Measurements from ENCODE around the gene TMEM243. TPM values are rescaled to one million over a fixed set of nuclear protein-coding genes. Genes with fewer than 3 reads are reported as not detected.

Gene TMEM243
- total and polyA plus RNA-seq, 2 of the 13 experiments (the other 11 are each of a cell fraction or from before 2014, with no cell fraction given), result 25.1 to 31.2 TPM

DNA sequence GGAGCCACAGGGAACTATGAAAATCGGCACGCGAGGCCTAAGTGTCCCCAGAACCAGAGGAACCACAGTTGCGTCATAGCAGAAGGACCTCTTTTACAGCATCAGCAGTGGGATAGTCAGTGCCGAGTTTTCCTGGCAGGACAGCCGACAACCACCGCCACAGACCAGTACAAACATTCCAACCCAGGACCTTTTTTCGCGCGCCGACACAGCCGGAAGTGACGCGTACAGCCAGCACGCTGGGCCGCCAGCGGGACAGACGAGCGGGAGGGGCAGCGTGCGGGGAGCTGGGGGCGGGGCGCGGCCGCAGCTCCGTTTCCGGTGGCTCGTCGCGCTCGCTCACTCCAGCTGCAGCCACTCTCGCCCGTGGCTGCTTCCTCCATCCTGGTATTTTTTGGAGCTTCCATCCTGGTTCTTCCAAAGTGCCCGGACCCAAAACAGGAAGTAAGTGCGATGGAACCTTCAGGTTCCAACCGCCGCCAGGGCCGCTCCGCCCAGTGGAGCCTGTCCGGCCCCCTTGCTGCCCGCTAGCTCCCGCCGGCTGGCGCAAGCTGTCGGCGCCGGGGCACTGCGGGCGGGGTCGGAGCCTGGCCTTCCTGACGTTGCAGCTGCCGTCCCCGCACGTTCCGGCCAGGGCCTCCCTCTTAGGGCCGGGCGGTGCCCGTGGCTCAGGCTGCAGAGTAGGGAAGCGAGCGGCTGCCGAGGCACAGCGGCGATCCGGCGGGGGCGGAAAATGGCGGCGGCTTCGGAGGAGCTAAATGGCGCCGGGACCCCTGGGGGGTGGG, 67.2 kb downstream of the TMEM243 start, which contains the start of gene DMTF1 (continued):
- TF ChIP-seq, protein P1, sequence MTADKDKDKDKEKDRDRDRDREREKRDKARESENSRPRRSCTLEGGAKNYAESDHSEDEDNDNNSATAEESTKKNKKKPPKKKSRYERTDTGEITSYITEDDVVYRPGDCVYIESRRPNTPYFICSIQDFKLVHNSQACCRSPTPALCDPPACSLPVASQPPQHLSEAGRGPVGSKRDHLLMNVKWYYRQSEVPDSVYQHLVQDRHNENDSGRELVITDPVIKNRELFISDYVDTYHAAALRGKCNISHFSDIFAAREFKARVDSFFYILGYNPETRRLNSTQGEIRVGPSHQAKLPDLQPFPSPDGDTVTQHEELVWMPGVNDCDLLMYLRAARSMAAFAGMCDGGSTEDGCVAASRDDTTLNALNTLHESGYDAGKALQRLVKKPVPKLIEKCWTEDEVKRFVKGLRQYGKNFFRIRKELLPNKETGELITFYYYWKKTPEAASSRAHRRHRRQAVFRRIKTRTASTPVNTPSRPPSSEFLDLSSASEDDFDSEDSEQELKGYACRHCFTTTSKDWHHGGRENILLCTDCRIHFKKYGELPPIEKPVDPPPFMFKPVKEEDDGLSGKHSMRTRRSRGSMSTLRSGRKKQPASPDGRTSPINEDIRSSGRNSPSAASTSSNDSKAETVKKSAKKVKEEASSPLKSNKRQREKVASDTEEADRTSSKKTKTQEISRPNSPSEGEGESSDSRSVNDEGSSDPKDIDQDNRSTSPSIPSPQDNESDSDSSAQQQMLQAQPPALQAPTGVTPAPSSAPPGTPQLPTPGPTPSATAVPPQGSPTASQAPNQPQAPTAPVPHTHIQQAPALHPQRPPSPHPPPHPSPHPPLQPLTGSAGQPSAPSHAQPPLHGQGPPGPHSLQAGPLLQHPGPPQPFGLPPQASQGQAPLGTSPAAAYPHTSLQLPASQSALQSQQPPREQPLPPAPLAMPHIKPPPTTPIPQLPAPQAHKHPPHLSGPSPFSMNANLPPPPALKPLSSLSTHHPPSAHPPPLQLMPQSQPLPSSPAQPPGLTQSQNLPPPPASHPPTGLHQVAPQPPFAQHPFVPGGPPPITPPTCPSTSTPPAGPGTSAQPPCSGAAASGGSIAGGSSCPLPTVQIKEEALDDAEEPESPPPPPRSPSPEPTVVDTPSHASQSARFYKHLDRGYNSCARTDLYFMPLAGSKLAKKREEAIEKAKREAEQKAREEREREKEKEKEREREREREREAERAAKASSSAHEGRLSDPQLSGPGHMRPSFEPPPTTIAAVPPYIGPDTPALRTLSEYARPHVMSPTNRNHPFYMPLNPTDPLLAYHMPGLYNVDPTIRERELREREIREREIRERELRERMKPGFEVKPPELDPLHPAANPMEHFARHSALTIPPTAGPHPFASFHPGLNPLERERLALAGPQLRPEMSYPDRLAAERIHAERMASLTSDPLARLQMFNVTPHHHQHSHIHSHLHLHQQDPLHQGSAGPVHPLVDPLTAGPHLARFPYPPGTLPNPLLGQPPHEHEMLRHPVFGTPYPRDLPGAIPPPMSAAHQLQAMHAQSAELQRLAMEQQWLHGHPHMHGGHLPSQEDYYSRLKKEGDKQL (CRISPR knock-in tag; IDR thresholded peaks at IDR 0.05; ENCODE audit: low read depth), result no peak; the same call in 1 of the 2 replicates
- TF ChIP-seq SETDB1 (CRISPR knock-in tag; IDR thresholded peaks at IDR 0.05; ENCODE audit: borderline replicate concordance), result no peak
- TF ChIP-seq ZSCAN30 (CRISPR knock-in tag; IDR thresholded peaks at IDR 0.05), result no peak
- no peak for TF ChIP-seq HMG20A (CRISPR knock-in tag; IDR thresholded peaks at IDR 0.05; ENCODE audit: borderline replicate concordance)
- peak; percentile 68 for TF ChIP-seq SP5 (CRISPR knock-in tag; IDR thresholded peaks at IDR 0.05; ENCODE audit: borderline replicate concordance, low read depth)
- TF ChIP-seq, protein P2, sequence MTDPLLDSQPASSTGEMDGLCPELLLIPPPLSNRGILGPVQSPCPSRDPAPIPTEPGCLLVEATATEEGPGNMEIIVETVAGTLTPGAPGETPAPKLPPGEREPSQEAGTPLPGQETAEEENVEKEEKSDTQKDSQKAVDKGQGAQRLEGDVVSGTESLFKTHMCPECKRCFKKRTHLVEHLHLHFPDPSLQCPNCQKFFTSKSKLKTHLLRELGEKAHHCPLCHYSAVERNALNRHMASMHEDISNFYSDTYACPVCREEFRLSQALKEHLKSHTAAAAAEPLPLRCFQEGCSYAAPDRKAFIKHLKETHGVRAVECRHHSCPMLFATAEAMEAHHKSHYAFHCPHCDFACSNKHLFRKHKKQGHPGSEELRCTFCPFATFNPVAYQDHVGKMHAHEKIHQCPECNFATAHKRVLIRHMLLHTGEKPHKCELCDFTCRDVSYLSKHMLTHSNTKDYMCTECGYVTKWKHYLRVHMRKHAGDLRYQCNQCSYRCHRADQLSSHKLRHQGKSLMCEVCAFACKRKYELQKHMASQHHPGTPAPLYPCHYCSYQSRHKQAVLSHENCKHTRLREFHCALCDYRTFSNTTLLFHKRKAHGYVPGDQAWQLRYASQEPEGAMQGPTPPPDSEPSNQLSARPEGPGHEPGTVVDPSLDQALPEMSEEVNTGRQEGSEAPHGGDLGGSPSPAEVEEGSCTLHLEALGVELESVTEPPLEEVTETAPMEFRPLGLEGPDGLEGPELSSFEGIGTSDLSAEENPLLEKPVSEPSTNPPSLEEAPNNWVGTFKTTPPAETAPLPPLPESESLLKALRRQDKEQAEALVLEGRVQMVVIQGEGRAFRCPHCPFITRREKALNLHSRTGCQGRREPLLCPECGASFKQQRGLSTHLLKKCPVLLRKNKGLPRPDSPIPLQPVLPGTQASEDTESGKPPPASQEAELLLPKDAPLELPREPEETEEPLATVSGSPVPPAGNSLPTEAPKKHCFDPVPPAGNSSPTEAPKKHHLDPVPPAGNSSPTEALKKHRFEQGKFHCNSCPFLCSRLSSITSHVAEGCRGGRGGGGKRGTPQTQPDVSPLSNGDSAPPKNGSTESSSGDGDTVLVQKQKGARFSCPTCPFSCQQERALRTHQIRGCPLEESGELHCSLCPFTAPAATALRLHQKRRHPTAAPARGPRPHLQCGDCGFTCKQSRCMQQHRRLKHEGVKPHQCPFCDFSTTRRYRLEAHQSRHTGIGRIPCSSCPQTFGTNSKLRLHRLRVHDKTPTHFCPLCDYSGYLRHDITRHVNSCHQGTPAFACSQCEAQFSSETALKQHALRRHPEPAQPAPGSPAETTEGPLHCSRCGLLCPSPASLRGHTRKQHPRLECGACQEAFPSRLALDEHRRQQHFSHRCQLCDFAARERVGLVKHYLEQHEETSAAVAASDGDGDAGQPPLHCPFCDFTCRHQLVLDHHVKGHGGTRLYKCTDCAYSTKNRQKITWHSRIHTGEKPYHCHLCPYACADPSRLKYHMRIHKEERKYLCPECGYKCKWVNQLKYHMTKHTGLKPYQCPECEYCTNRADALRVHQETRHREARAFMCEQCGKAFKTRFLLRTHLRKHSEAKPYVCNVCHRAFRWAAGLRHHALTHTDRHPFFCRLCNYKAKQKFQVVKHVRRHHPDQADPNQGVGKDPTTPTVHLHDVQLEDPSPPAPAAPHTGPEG (CRISPR knock-in tag; IDR thresholded peaks at IDR 0.05), result no peak
- TF ChIP-seq, protein P3, sequence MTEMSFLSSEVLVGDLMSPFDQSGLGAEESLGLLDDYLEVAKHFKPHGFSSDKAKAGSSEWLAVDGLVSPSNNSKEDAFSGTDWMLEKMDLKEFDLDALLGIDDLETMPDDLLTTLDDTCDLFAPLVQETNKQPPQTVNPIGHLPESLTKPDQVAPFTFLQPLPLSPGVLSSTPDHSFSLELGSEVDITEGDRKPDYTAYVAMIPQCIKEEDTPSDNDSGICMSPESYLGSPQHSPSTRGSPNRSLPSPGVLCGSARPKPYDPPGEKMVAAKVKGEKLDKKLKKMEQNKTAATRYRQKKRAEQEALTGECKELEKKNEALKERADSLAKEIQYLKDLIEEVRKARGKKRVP (CRISPR knock-in tag; IDR thresholded peaks at IDR 0.05), result peak in 1 of 2 experiments; percentile 49; a peak in 1 of 4 replicates
- no peak for TF ChIP-seq HNF4G (IDR thresholded peaks at IDR 0.05; ENCODE audit: borderline replicate concordance, low read depth, low read length)
- peak; percentile 52; the same call in 1 of the 2 replicates for TF ChIP-seq HNF4G (CRISPR knock-in tag; IDR thresholded peaks at IDR 0.05; ENCODE audit: borderline replicate concordance, low read depth)
- no peak for TF ChIP-seq PCBP1 (IDR thresholded peaks at IDR 0.05; ENCODE audit: borderline replicate concordance, low read depth, low read length)
- TF ChIP-seq ZNF530 (CRISPR knock-in tag; IDR thresholded peaks at IDR 0.05; ENCODE audit: low read depth), result no peak
- peak; percentile 22; the same call in 1 of the 2 replicates for TF ChIP-seq PITX1 (CRISPR knock-in tag; IDR thresholded peaks at IDR 0.05)
